ENCODE results near the gene SLC6A20.

DNA sequence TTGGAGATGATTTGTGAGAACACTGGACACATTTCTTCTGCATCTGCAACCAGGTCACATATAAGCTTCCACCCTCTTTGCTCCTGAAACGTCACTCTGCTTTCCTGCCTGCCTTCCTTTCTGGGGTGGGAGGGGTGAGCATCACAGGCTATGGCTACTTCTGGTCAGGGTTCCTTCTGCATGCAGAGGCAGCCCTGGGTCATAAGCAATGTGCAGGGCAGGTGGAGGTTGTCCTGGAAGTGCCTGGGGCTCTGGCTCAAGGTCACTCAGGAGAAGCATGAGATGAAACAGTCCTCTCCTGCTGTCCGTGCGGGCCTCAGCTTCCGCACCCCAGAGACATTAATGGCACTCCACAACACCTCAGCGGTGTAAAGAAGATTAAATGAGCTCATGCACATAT, 15.1 kb downstream of the SLC6A20 start:
- TF ChIP-seq, protein P1, sequence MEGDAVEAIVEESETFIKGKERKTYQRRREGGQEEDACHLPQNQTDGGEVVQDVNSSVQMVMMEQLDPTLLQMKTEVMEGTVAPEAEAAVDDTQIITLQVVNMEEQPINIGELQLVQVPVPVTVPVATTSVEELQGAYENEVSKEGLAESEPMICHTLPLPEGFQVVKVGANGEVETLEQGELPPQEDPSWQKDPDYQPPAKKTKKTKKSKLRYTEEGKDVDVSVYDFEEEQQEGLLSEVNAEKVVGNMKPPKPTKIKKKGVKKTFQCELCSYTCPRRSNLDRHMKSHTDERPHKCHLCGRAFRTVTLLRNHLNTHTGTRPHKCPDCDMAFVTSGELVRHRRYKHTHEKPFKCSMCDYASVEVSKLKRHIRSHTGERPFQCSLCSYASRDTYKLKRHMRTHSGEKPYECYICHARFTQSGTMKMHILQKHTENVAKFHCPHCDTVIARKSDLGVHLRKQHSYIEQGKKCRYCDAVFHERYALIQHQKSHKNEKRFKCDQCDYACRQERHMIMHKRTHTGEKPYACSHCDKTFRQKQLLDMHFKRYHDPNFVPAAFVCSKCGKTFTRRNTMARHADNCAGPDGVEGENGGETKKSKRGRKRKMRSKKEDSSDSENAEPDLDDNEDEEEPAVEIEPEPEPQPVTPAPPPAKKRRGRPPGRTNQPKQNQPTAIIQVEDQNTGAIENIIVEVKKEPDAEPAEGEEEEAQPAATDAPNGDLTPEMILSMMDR (IDR thresholded peaks at IDR 0.05), result no peak
- TF ChIP-seq EZH2phosphoT487 (IDR thresholded peaks at IDR 0.05), result no peak
- TF ChIP-seq EZH2 (IDR thresholded peaks at IDR 0.05), result no peak

All from neural progenitor cell (in vitro differentiated cells).